ENCODE measurements around the gene PHLPP1. TPM values are rescaled to one million over a fixed set of nuclear protein-coding genes. Genes with fewer than 3 reads are reported as not detected.

PHLPP1 gene
- total RNA-seq, 1 donor from 2014 or later = 18.0 TPM

DNA sequence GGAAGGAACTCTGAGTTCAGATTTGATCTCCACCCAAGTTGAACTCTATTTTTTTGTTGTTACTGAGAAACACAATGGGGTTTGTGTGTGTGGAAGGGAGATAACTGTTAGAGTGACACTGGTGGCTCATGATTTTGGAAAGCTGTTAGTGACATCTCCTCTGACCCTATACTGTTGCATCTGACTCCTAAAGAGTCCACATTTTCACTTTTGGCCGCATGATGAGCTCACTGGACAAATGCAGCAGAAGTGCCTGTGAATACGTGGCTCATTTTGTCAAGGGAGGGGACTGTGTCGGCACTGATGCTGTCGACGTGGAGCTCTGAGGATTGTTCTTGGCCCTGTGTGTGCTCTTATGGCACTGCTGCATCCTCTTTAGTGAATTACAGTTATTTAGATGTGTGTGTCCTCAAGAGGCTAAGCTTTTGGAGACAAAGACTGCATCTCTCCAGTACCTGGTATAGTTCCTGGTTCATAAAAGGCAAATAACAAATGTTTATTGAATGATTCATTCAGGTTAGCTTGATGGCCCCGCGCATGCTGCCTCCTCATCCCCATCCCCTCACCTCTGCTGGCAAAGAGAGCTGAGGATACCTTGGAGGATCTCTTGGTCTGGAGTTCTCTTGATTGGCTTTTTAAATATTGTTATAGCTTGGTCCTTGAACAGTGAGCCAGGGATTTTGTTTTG lies 135.4 kb downstream of the PHLPP1 start:
- Mint-ChIP-seq H3K27ac (peak overlapping the region; percentile 8), H3K4me3 (ENCODE audit: low read depth) (no peak overlapping the region), H3K9me3 (ENCODE audit: low read depth) (no peaks in the 10 kb centered on the region), H3K36me3 (ENCODE audit: insufficient read depth) (no peaks in the 10 kb centered on the region), H3K27me3 (no peaks in the 10 kb centered on the region), H3K4me1 (ENCODE audit: low read depth) (no peaks in the 10 kb centered on the region)
- TF ChIP-seq, protein P1, sequence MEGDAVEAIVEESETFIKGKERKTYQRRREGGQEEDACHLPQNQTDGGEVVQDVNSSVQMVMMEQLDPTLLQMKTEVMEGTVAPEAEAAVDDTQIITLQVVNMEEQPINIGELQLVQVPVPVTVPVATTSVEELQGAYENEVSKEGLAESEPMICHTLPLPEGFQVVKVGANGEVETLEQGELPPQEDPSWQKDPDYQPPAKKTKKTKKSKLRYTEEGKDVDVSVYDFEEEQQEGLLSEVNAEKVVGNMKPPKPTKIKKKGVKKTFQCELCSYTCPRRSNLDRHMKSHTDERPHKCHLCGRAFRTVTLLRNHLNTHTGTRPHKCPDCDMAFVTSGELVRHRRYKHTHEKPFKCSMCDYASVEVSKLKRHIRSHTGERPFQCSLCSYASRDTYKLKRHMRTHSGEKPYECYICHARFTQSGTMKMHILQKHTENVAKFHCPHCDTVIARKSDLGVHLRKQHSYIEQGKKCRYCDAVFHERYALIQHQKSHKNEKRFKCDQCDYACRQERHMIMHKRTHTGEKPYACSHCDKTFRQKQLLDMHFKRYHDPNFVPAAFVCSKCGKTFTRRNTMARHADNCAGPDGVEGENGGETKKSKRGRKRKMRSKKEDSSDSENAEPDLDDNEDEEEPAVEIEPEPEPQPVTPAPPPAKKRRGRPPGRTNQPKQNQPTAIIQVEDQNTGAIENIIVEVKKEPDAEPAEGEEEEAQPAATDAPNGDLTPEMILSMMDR (IDR thresholded peaks at IDR 0.05; ENCODE audit: unreplicated experiment) = no peak
- DNase-seq (ENCODE audit: low spot score, unreplicated experiment) = no peak

DNA sequence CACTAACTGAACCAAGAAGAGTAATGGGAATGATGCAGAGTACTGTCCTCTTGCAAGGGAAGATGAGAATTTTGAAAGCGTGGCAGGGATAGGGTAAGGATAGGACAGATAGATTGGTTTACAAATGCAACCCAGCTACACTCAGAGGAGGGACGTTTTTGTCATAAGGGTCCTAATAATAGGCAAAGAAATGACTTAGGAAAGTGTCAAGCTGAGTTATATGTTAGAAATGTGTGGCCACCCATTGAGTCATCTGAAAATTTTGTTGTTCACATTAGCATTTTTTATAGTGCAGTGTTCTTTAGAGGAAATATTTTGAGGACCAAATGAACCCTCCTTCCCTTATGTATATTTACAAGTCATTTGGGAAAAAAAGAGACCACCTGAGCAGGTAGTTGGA lies 137.5 kb downstream of the PHLPP1 start:
- H3K9me3 Mint-ChIP-seq (ENCODE audit: low read depth) = no peaks in the 10 kb centered on the region
- no peak overlapping the region for H3K27ac Mint-ChIP-seq
- H3K36me3 Mint-ChIP-seq (ENCODE audit: insufficient read depth) = no peaks in the 10 kb centered on the region
- no peak overlapping the region for H3K4me3 Mint-ChIP-seq (ENCODE audit: low read depth)
- no peaks in the 10 kb centered on the region for H3K27me3 Mint-ChIP-seq
- DNase-seq (ENCODE audit: low spot score, unreplicated experiment) = no peak
- H3K4me1 Mint-ChIP-seq (ENCODE audit: low read depth) = peaks cover 3% of the 10 kb centered on the region
- TF ChIP-seq, protein P1 (IDR thresholded peaks at IDR 0.05; ENCODE audit: unreplicated experiment) = no peak

DNA sequence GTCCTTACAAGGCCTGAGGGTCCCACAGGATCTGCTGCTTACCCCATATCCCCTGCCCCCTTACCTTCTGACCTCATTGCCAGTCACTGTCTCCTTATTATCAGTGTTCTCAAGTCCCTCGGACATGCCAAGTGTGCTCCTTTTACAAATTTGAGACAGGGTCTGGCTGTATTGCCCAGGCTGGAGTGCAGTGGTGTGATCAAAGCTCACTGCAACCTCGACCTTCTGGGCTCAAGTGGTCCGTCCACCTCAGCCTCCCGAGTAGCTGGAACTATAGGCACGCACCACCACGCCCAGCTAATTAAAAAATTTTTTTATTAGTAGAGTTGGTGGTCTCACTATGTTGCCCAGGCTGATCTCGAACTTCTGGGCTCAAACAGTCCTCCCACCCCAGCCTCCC lies 141.0 kb downstream of the PHLPP1 start:
- Mint-ChIP-seq H3K27ac (no peak overlapping the region), H3K36me3 (ENCODE audit: insufficient read depth) (no peaks in the 10 kb centered on the region), H3K4me3 (ENCODE audit: low read depth) (no peak overlapping the region), H3K9me3 (ENCODE audit: low read depth) (no peaks in the 10 kb centered on the region), H3K4me1 (ENCODE audit: low read depth) (peaks cover 11% of the 10 kb centered on the region), H3K27me3 (no peaks in the 10 kb centered on the region)
- TF ChIP-seq, protein P1 (IDR thresholded peaks at IDR 0.05; ENCODE audit: unreplicated experiment) = no peak
- no peak for DNase-seq (ENCODE audit: low spot score, unreplicated experiment)

DNA sequence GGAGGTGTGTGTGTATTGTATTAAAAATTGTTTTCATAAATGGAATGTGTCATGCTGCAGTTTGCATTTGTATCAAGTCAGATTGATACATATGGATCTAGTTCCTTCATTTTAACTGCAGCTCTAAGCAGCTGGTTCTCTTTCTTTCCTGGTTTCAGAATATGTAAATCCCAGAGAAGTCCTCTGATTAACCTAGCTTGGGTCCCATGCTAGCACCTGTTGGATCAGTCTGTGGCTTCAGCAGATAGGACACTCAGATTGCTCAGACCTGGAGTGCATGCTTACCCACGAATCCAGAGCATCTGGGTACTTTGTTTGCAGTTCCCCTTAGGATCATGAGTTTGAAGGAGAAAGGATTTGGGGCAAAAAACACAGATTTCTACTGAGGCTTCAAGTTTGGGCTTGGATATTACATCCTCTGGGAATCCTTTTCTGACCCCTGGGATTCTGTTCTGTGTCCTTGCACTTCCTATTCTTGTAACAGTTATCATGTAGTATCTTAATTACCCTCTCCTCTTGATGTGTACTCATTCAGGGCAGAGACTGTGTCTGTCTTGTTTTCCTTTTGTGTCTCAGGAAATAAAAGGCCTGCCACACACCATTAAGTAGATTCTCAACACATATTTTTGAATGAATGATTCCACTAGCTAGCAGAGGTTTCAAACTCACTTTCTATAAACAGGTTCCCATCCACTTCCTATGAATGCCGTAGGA lies 142.1 kb downstream of the PHLPP1 start:
- H3K4me1 Mint-ChIP-seq (ENCODE audit: low read depth) = peaks cover 11% of the 10 kb centered on the region
- H3K27ac Mint-ChIP-seq = no peak overlapping the region
- TF ChIP-seq, protein P1 (IDR thresholded peaks at IDR 0.05; ENCODE audit: unreplicated experiment) = no peak
- DNase-seq (ENCODE audit: low spot score, unreplicated experiment) = no peak
- no peak overlapping the region for H3K4me3 Mint-ChIP-seq (ENCODE audit: low read depth)
- H3K27me3 Mint-ChIP-seq = no peaks in the 10 kb centered on the region
- no peaks in the 10 kb centered on the region for H3K9me3 Mint-ChIP-seq (ENCODE audit: low read depth)
- no peaks in the 10 kb centered on the region for H3K36me3 Mint-ChIP-seq (ENCODE audit: insufficient read depth)

DNA sequence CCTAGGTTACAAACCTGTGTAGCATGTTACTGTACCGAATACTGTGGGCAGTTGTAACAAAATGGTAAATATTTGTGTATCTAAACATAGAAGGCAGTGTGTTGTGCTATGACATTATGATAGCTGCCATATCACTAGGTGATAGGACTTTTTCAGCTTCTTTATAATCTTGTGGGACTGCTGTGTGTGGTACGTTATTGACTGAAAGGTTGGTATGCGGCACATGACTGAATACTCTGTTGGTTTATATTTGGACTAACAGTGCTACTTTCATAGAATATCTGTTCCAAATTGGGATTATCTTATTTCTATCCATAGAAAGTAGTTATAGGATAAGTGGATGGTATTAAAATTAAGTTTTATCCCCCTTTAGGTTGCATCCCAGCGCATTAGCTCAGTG lies 144.7 kb downstream of the PHLPP1 start:
- H3K27me3 Mint-ChIP-seq = no peaks in the 10 kb centered on the region
- peaks cover 1% of the 10 kb centered on the region for H3K36me3 Mint-ChIP-seq (ENCODE audit: insufficient read depth)
- no peak for DNase-seq (ENCODE audit: low spot score, unreplicated experiment)
- no peak overlapping the region for H3K27ac Mint-ChIP-seq
- peaks cover 11% of the 10 kb centered on the region for H3K4me1 Mint-ChIP-seq (ENCODE audit: low read depth)
- TF ChIP-seq, protein P1 (IDR thresholded peaks at IDR 0.05; ENCODE audit: unreplicated experiment) = no peak
- H3K9me3 Mint-ChIP-seq (ENCODE audit: low read depth) = no peaks in the 10 kb centered on the region
- H3K4me3 Mint-ChIP-seq (ENCODE audit: low read depth) = no peak overlapping the region
